HCT116 (cell line): ENCODE data around the gene KIF18B. TPM values are rescaled to one million over a fixed set of nuclear protein-coding genes. Genes with fewer than 3 reads are reported as not detected.

Experiments used
- ATAC-seq: fragments of 200-7000 bp; cut with Tn5 transposase; 2 replicates; pipeline ENCODE4 v1.9.1; 2020; ENCODE audit warnings: mild to moderate bottlenecking, moderate library complexity
- BruUV-seq: library from RNA; stranded (reverse); fragments of 400-500 nt; replicated peaks from 2 replicates; lab custom pipeline; 2021; lab: Mats Ljungman, UMichigan
- CTCF ChIA-PET: fragments of 300-600 bp; sonication (Branson Sonifier 250); formaldehyde crosslinking; loops from one replicate; lab custom pipeline; 2021; ENCODE audit warnings: antibody characterized with exemption; lab: Charles Lee
- POLR2A ChIA-PET: fragments of 300-600, 350-600 bp; sonication (Branson Sonifier 250); formaldehyde crosslinking; loops from one replicate; lab custom pipeline; 2021; ENCODE audit warnings: antibody characterized with exemption; lab: Charles Lee
- RAD21 ChIA-PET, 2 experiments: fragments of 300-600 bp; sonication (Branson Sonifier 250); formaldehyde crosslinking; loops; one replicate each; lab custom pipeline; 2023; ENCODE audit warnings: low total read pairs in 2 of 2; ENCODE audit not compliant: uncharacterized antibody in 2 of 2, unreplicated experiment in 2 of 2, low non-redundant PET in 1 of 2; lab: Charles Lee
- DNase-seq: peaks from one replicate; pipeline ENCODE4 v3.0.0-alpha.2; 2010; ENCODE audit warnings: low read depth, low spot score
- H2AFZ ChIP-seq: fragments of 200-600 bp; shearing (Covaris generic), sonication (generic); 2 replicates; pipeline ENCODE4 v1.6.1; 2017; ENCODE audit warnings: low read depth, mixed run types, mixed read lengths, antibody characterized with exemption, low read length; ENCODE audit not compliant: poor library complexity, severe bottlenecking
- H3K27ac ChIP-seq: 2 replicates; pipeline ENCODE4 v1.5.1; 2012; ENCODE audit warnings: low read depth, low read length
- H3K27me3 ChIP-seq: fragments of 200-600 bp; sonication (generic); 2 replicates; pipeline ENCODE4 v1.6.1; 2016; ENCODE audit warnings: mixed run types, low read length, mixed read lengths; ENCODE audit not compliant: insufficient read depth
- H3K36me3 ChIP-seq, 2 experiments: fragments of 200-500 bp in 1 of 2; fragments of 200-600 bp in 1 of 2; sonication (Bioruptor generic) in 1 of 2; sonication (generic) in 1 of 2; 2 replicates each; pipeline versions ENCODE4 v1.5.1 to v1.6.1; 2014 to 2016; ENCODE audit warnings: low read length in 2 of 2, inconsistent platforms in 1 of 2, mixed read lengths in 1 of 2, mixed run types in 1 of 2; ENCODE audit not compliant: insufficient read depth in 2 of 2, control insufficient read depth in 1 of 2
- H3K4me1 ChIP-seq, 2 experiments: fragments of 200-600 bp in 1 of 2; sonication (generic) in 1 of 2; 2 replicates each; pipeline versions ENCODE4 v1.5.1 to v1.6.1; 2012 to 2017; ENCODE audit warnings: low read length in 2 of 2, inconsistent platforms in 1 of 2, mild to moderate bottlenecking in 1 of 2, mixed read lengths in 1 of 2, mixed run types in 1 of 2, moderate library complexity in 1 of 2; ENCODE audit not compliant: insufficient read depth in 2 of 2, control insufficient read depth in 1 of 2
- H3K4me2 ChIP-seq: fragments of 200-600 bp; sonication (generic); 2 replicates; pipeline ENCODE4 v1.6.1; 2017; ENCODE audit warnings: mixed run types, low read length, mixed read lengths
- H3K4me3 ChIP-seq, 2 experiments: fragments of 200-600 bp in 1 of 2; sonication (generic) in 1 of 2; replicated peaks in 1 of 2; 2 replicates each; pipeline ENCODE4 v1.5.1; 2011 to 2016; ENCODE audit warnings: low read length in 2 of 2, control low read depth in 1 of 2, low read depth in 1 of 2, mild to moderate bottlenecking in 1 of 2, mixed read lengths in 1 of 2, mixed run types in 1 of 2
- H3K79me2 ChIP-seq: fragments of 200-600 bp; sonication (generic); 2 replicates; pipeline ENCODE4 v1.6.1; 2017; ENCODE audit warnings: mild to moderate bottlenecking, mixed run types, low read length, moderate library complexity, mixed read lengths; ENCODE audit not compliant: insufficient read depth
- H3K9ac ChIP-seq: fragments of 200-600 bp; sonication (generic); 2 replicates; pipeline ENCODE4 v1.6.1; 2016; ENCODE audit warnings: low read length, mixed read lengths
- H3K9me2 ChIP-seq: fragments of 200-600 bp; sonication (generic), shearing (Covaris generic); 2 replicates; pipeline ENCODE4 v1.6.1; 2017; ENCODE audit warnings: mixed run types, mild to moderate bottlenecking, moderate library complexity; ENCODE audit not compliant: insufficient read depth
- H3K9me3 ChIP-seq, 2 experiments: fragments of 200-500 bp in 1 of 2; fragments of 200-600 bp in 1 of 2; sonication (Bioruptor generic) in 1 of 2; sonication (generic) in 1 of 2; 2 replicates each; pipeline ENCODE4 v1.6.1; 2014 to 2017; ENCODE audit warnings: low read length in 2 of 2, mixed read lengths in 2 of 2, inconsistent platforms in 1 of 2, low read depth in 1 of 2, mild to moderate bottlenecking in 1 of 2, mixed run types in 1 of 2, moderate library complexity in 1 of 2; ENCODE audit not compliant: control insufficient read depth in 1 of 2, insufficient read depth in 1 of 2
- H4K20me1 ChIP-seq: fragments of 200-600 bp; sonication (generic), shearing (Covaris generic); 2 replicates; pipeline ENCODE4 v1.6.1; 2017; ENCODE audit warnings: mixed run types, mild to moderate bottlenecking, moderate library complexity; ENCODE audit not compliant: insufficient read depth
- CEBPB ChIP-seq: IDR thresholded peaks from 2 replicates; pipeline ENCODE4 v1.6.1; 2012; ENCODE audit warnings: low read depth
- POLR2A ChIP-seq: IDR thresholded peaks from 2 replicates; pipeline ENCODE4 v1.7.0; 2011; ENCODE audit warnings: borderline replicate concordance; ENCODE audit not compliant: insufficient read depth, insufficient read length; ENCODE audit errors: extremely low read depth
- SRF ChIP-seq: IDR thresholded peaks from 2 replicates; pipeline ENCODE4 v1.6.1; 2012; ENCODE audit warnings: low read depth
- TCF7L2 ChIP-seq: IDR thresholded peaks from 2 replicates; pipeline ENCODE4 v1.7.0; 2011; ENCODE audit warnings: borderline replicate concordance, inconsistent platforms; ENCODE audit not compliant: insufficient read depth, insufficient read length; ENCODE audit errors: extremely low read depth
- ZFX ChIP-seq: fragments of 450-650 bp; IDR thresholded peaks from 2 replicates; pipeline ENCODE4 v1.6.1; 2017
- ZNF274 ChIP-seq: fragments of 200-500 bp; sonication (Bioruptor generic); IDR thresholded peaks from 2 replicates; pipeline ENCODE4 v1.6.1; 2014; ENCODE audit warnings: mild to moderate bottlenecking, low read depth, low read length, inconsistent platforms
- intact Hi-C: fragments of 100-400 bp; cut with micrococcal nuclease; formaldehyde crosslinking; loops from 2 replicates; pipeline ENCODE4 v1.10.0; 2022
- total RNA-seq: library from RNA; stranded (reverse); gene quantifications from one replicate; pipeline ENCODE4 v1.2.1, GENCODE V29; 2021; ENCODE audit not compliant: unreplicated experiment
- TF ChIP-seq, protein P1 (sequence below), 3 experiments: fragments of 200-600 bp in 1 of 3; sonication (generic) in 1 of 3; IDR thresholded peaks in 2 of 3; conservative IDR thresholded peaks in 1 of 3; 2 replicates each; pipeline ENCODE4 v1.5.1; 2012 to 2017; ENCODE audit warnings: low read depth in 2 of 3, low read length in 2 of 3, antibody characterized with exemption in 1 of 3, borderline replicate concordance in 1 of 3, control low read depth in 1 of 3, mild to moderate bottlenecking in 1 of 3, mixed read lengths in 1 of 3, mixed run types in 1 of 3, moderate library complexity in 1 of 3; ENCODE audit not compliant: insufficient read depth in 1 of 3

The KIF18B gene
- total RNA-seq, 1 experiment from 2014 or later, result 76.4 TPM

DNA sequence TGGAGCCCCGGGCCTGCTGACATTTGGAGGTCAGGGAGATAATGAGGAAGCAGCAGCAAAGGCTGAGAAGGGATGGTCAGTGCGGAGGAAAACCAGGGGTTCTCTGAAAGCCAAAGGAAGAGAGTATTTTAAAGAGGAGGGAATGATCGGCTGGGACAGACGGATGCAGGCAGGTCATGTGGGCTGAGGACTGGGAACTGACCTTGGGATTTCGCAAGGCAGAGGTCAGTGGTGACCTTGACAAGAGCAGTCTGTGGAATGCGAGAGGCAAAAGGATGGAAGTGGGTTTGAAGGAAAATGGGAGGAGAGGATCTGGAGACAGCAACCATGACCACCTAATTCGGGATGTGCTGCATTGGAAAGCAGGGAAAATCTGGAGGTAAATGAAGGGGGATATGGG is 58.6 kb downstream of the KIF18B start:
- Histone ChIP-seq H3K36me3 (peaks cover 38 to 40% of the 10 kb centered on the region in 2 experiments), H3K4me3 (no peak overlapping the region)
- RAD21 ChIA-PET, result no interaction called here

More for the DNA sequence above, 58.6 kb downstream of the KIF18B start:
- no peaks in the 10 kb centered on the region for H3K27me3 ChIP-seq
- TF ChIP-seq SRF, result no peak
- TF ChIP-seq ZFX, result no peak
- TF ChIP-seq POLR2A, result no peak
- no peak for TF ChIP-seq ZNF274
- no peak for TF ChIP-seq CEBPB
- TF ChIP-seq TCF7L2, result no peak
- TF ChIP-seq, protein P1, sequence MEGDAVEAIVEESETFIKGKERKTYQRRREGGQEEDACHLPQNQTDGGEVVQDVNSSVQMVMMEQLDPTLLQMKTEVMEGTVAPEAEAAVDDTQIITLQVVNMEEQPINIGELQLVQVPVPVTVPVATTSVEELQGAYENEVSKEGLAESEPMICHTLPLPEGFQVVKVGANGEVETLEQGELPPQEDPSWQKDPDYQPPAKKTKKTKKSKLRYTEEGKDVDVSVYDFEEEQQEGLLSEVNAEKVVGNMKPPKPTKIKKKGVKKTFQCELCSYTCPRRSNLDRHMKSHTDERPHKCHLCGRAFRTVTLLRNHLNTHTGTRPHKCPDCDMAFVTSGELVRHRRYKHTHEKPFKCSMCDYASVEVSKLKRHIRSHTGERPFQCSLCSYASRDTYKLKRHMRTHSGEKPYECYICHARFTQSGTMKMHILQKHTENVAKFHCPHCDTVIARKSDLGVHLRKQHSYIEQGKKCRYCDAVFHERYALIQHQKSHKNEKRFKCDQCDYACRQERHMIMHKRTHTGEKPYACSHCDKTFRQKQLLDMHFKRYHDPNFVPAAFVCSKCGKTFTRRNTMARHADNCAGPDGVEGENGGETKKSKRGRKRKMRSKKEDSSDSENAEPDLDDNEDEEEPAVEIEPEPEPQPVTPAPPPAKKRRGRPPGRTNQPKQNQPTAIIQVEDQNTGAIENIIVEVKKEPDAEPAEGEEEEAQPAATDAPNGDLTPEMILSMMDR (IDR thresholded peaks at IDR 0.05 in 2 of 3, conservative IDR thresholded peaks at IDR 0.05 in 1 of 3; ENCODE audit: borderline replicate concordance in 1 of 3, insufficient read depth in 1 of 3, low read depth in 2 of 3, low read length in 2 of 3), result no peak
- DNase-seq (no peak), ATAC-seq (no peak)
- no peaks in the 10 kb centered on the region for H3K9me3 ChIP-seq
- H2AFZ ChIP-seq, result no peak overlapping the region
- ChIA-PET POLR2A (no interaction called here), CTCF (interaction anchor here (1.1 kb wide), 1 partner anchor 15 kb away, joined by 3 read pairs; no protein-coding TSS in a partner anchor)
- intact Hi-C loops, result no loop called here
- H3K9ac ChIP-seq, result no peak overlapping the region
- no peaks in the 10 kb centered on the region for H3K9me2 ChIP-seq
- peaks cover 78% of the 10 kb centered on the region for H3K79me2 ChIP-seq
- H3K4me2 ChIP-seq, result no peak overlapping the region
- H3K4me1 ChIP-seq, result 0 out of 4 replicates have a peak, but pooled peaks cover 0 to 4% of the 10 kb centered on the region in 2 experiments
- H4K20me1 ChIP-seq, result peaks cover 19% of the 10 kb centered on the region; the same call in 1 of the 2 replicates
- H3K27ac ChIP-seq, result no peak overlapping the region
- no TSS peak for BruUV-seq
